ENCODE results near the gene TESK2. TPM values are rescaled to one million over a fixed set of nuclear protein-coding genes. Genes with fewer than 3 reads are reported as not detected.
A peak's percentile ranks its signal among the peaks of the same experiment; 100 is the strongest.

The TESK2 gene
- total and polyA plus RNA-seq, 2 of the 8 experiments (the other 6 are each of a cell fraction or from before 2014, with no cell fraction given), result 10.8 to 12.6 TPM

- TF ChIP-seq RXRA (IDR thresholded peaks at IDR 0.05; ENCODE audit: insufficient read depth, low read depth, low read length) (no peak), SAP30 (IDR thresholded peaks at IDR 0.05; ENCODE audit: insufficient read depth, insufficient replicate concordance, low read length) (peak; percentile 10), CREB1 (IDR thresholded peaks at IDR 0.05) (no peak), CBX8 (IDR thresholded peaks at IDR 0.05; ENCODE audit: borderline replicate concordance, low read depth, low read length) (no peak), JUND (IDR thresholded peaks at IDR 0.05; ENCODE audit: low read length) (peak; percentile 52; the same call in 1 of the 2 replicates), CTBP2 (IDR thresholded peaks at IDR 0.05; ENCODE audit: borderline replicate concordance, insufficient read depth, insufficient read length, low read length) (peak; percentile 39), FOSL1 (IDR thresholded peaks at IDR 0.05; ENCODE audit: insufficient read depth, low read depth, low read length) (0 out of 2 replicates have a peak, but pooled peaks have one; percentile 1), EGR1 (IDR thresholded peaks at IDR 0.05; ENCODE audit: borderline replicate concordance, low read depth, low read length) (peak; percentile 51; the same call in 1 of the 2 replicates), RNF2 (IDR thresholded peaks at IDR 0.05; ENCODE audit: borderline replicate concordance, low read depth, low read length, missing control alignments, poor library complexity, severe bottlenecking) (no peak), GABPA (IDR thresholded peaks at IDR 0.05; ENCODE audit: borderline replicate concordance, insufficient read depth, low read length) (no peak), BCL11A (IDR thresholded peaks at IDR 0.05; ENCODE audit: low read depth in 2 of 2, low read length in 2 of 2) (no peak), BACH1 (IDR thresholded peaks at IDR 0.05; ENCODE audit: low read length) (peak; percentile 98), SP1 (IDR thresholded peaks at IDR 0.05; ENCODE audit: low read depth, low read length) (peak; percentile 70), CEBPB (IDR thresholded peaks at IDR 0.05; ENCODE audit: low read depth, low read length) (no peak), SRF (IDR thresholded peaks at IDR 0.05; ENCODE audit: low read depth, low read length) (no peak), SIX5 (IDR thresholded peaks at IDR 0.05; ENCODE audit: low read depth, low read length) (no peak), TCF12 (IDR thresholded peaks at IDR 0.05; ENCODE audit: low read depth, low read length) (no peak), ZNF274 (IDR thresholded peaks at IDR 0.05; ENCODE audit: borderline replicate concordance, extremely low read depth, low read length) (no peak)
- TF ChIP-seq, protein P1, sequence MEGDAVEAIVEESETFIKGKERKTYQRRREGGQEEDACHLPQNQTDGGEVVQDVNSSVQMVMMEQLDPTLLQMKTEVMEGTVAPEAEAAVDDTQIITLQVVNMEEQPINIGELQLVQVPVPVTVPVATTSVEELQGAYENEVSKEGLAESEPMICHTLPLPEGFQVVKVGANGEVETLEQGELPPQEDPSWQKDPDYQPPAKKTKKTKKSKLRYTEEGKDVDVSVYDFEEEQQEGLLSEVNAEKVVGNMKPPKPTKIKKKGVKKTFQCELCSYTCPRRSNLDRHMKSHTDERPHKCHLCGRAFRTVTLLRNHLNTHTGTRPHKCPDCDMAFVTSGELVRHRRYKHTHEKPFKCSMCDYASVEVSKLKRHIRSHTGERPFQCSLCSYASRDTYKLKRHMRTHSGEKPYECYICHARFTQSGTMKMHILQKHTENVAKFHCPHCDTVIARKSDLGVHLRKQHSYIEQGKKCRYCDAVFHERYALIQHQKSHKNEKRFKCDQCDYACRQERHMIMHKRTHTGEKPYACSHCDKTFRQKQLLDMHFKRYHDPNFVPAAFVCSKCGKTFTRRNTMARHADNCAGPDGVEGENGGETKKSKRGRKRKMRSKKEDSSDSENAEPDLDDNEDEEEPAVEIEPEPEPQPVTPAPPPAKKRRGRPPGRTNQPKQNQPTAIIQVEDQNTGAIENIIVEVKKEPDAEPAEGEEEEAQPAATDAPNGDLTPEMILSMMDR (IDR thresholded peaks at IDR 0.05; ENCODE audit: control extremely low read depth in 1 of 3, insufficient read depth in 1 of 3, low read depth in 1 of 3, low read length in 3 of 3), result peak in 1 of 3 experiments; percentile 11; a peak in 1 of 4 replicates
- TF ChIP-seq, protein P2, sequence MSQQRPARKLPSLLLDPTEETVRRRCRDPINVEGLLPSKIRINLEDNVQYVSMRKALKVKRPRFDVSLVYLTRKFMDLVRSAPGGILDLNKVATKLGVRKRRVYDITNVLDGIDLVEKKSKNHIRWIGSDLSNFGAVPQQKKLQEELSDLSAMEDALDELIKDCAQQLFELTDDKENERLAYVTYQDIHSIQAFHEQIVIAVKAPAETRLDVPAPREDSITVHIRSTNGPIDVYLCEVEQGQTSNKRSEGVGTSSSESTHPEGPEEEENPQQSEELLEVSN (IDR thresholded peaks at IDR 0.05), result no peak
Measured at GRCh38 chr1:45521413-45522323, 30.7 kb upstream of the TESK2 start, which contains the start of gene PRDX1 (continued).
